Measurements from ENCODE around the gene MED26. TPM values are rescaled to one million over a fixed set of nuclear protein-coding genes. Genes with fewer than 3 reads are reported as not detected.

The MED26 gene
- total RNA-seq, 4 donors from 2014 or later = 12.0 to 16.6 (median 14.5) TPM

- WGBS, 2 donors = 72 to 77% methylated on average over 6 of the region's 6 CpGs
- no peak for DNase-seq (ENCODE audit: low spot score in 2 of 2)
- TF ChIP-seq CTCF (IDR thresholded peaks at IDR 0.05) (no peak), POLR2A (IDR thresholded peaks at IDR 0.05) (no peak)
- intact Hi-C loops (cut with DNase I; ENCODE audit: low total_unique reads) = loop anchor here (5.0 kb wide), 1 partner anchor 1166 kb away; no protein-coding TSS in a partner anchor
- H3K4me3 ChIP-seq (ENCODE audit: low read depth, poor library complexity, severe bottlenecking) = no peak overlapping the region
Observed at GRCh38 chr19:16623576-16623975, 4.4 kb downstream of the MED26 start.

DNA sequence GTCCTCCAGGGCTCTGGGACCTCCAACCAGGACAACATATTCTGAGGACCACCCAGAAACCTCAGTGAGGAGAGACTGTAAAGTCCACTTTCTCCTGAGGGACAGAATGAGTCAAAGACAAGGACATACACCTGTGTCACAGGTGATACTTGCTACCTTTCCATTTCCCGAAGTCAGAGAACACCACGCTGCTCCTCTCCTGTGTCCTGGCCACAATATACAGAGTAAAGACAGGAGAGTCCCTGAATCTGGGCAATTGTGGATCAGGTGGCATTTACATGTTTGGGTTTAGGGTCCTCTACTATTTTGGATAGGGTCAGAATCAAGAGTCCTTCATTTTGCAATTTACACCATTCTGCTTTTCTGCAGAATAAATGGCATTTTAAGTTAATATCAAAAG lies 4.9 kb downstream of the MED26 start:
- WGBS, 2 donors = 87 to 96% methylated on average over 2 of the region's 2 CpGs
- TF ChIP-seq CTCF (IDR thresholded peaks at IDR 0.05) = no peak
- no peak for TF ChIP-seq POLR2A (IDR thresholded peaks at IDR 0.05)
- DNase-seq (ENCODE audit: low spot score in 2 of 2) = no peak
- intact Hi-C loops (cut with DNase I; ENCODE audit: low total_unique reads) = loop anchor here (5.0 kb wide), 1 partner anchor 1166 kb away; no protein-coding TSS in a partner anchor
- no peak overlapping the region for H3K4me3 ChIP-seq (ENCODE audit: low read depth, poor library complexity, severe bottlenecking)

GRCh38 chr19:16621165-16621800 lies 6.7 kb downstream of the MED26 start:
- no peak overlapping the region for H3K4me3 ChIP-seq (ENCODE audit: low read depth, poor library complexity, severe bottlenecking)
- no peak for DNase-seq (ENCODE audit: low spot score in 2 of 2)
- intact Hi-C loops (cut with DNase I; ENCODE audit: low total_unique reads) = loop anchor here (2.0 to 5.0 kb wide), 2 partner anchors 68 to 1164 kb away; no protein-coding TSS in a partner anchor
- WGBS, 2 donors = 76 to 78% methylated on average over 7 of the region's 7 CpGs
- no peak for TF ChIP-seq CTCF (IDR thresholded peaks at IDR 0.05)
- TF ChIP-seq POLR2A (IDR thresholded peaks at IDR 0.05) = no peak

GRCh38 chr19:16620584-16620983 lies 7.4 kb downstream of the MED26 start:
- DNase-seq (ENCODE audit: low spot score in 2 of 2) = no peak

DNA sequence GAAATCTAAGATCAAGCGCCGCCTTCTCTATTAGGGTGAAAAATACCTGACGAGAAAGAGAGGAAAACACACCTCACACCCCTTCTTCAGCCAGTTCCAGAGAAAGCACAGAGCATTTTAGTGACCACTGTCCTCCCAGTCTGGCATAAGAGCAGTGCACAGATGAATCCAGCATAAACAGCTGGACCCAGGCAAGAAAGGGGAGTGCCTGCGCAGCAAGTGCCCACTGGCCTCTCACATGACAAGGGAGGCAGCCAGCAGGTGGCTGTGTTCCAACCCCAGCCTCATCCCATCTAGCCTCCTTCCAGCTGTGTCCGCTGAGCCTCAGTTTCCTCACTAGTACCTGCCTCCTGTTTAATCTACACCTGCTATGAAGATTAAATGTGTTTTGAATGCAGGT lies 8.0 kb downstream of the MED26 start:
- DNase-seq (ENCODE audit: low spot score in 2 of 2) = no peak
- TF ChIP-seq CTCF (IDR thresholded peaks at IDR 0.05) (no peak), POLR2A (IDR thresholded peaks at IDR 0.05) (no peak)
- intact Hi-C loops (cut with DNase I; ENCODE audit: low total_unique reads) = loop anchor here (2.0 to 5.0 kb wide), 2 partner anchors 67 to 1163 kb away; no protein-coding TSS in a partner anchor
- H3K4me3 ChIP-seq (ENCODE audit: low read depth, poor library complexity, severe bottlenecking) = no peak overlapping the region
- WGBS, 2 donors = 85 to 86% methylated on average over 5 of the region's 5 CpGs

More at GRCh38 chr19:16620584-16620983, 7.4 kb downstream of the MED26 start:
- WGBS, 2 donors = 68 to 76% methylated on average over 3 of the region's 3 CpGs
- no peak for TF ChIP-seq CTCF (IDR thresholded peaks at IDR 0.05)
- no peak for TF ChIP-seq POLR2A (IDR thresholded peaks at IDR 0.05)
- no peak overlapping the region for H3K4me3 ChIP-seq (ENCODE audit: low read depth, poor library complexity, severe bottlenecking)
- intact Hi-C loops (cut with DNase I; ENCODE audit: low total_unique reads) = loop anchor here (2.0 to 5.0 kb wide), 2 partner anchors 68 to 1163 kb away; no protein-coding TSS in a partner anchor

All from lower leg skin (tissue), 4 donors.